Left lung (tissue), 10 donors: ENCODE results near the gene BCAS3. TPM values are rescaled to one million over a fixed set of nuclear protein-coding genes. Genes with fewer than 3 reads are reported as not detected.

Experiments used
- ATAC-seq: fragments of 200-7000 bp; cut with Tn5 transposase; one replicate; pipeline ENCODE4 v1.9.1; 2020; ENCODE audit warnings: moderate library complexity
- DNase-seq, 4 donors: peaks; one replicate each; pipeline ENCODE4 v3.0.0-alpha.2; 2013 to 2020
- H3K27ac ChIP-seq, 2 donors: fragments of 200-600 bp; sonication (generic) in 1 of 2; one replicate each; pipeline versions ENCODE4 v1.5.0 to v1.8.0; 2020 to 2021
- H3K27me3 ChIP-seq, 2 donors: fragments of 200-600 bp; sonication (generic) in 1 of 2; one replicate each; pipeline versions ENCODE4 v1.5.0 to v1.8.0; 2020 to 2021
- H3K36me3 ChIP-seq, 2 donors: fragments of 200-600 bp; sonication (generic) in 1 of 2; one replicate each; pipeline versions ENCODE4 v1.5.0 to v1.8.0; 2020 to 2021
- H3K4me1 ChIP-seq, 2 donors: fragments of 200-600 bp; one replicate each; pipeline ENCODE4 v1.8.0; 2021
- H3K4me3 ChIP-seq, 2 donors: fragments of 200-600 bp; sonication (generic) in 1 of 2; one replicate each; pipeline versions ENCODE4 v1.5.0 to v1.8.0; 2020 to 2021; ENCODE audit warnings: mild to moderate bottlenecking in 1 of 2
- H3K9me3 ChIP-seq, 2 donors: fragments of 200-600 bp; sonication (generic) in 1 of 2; one replicate each; pipeline versions ENCODE4 v1.5.0 to v1.8.0; 2020 to 2021
- intact Hi-C, 2 donors: fragments of 100-400 bp; cut with DNase I; formaldehyde crosslinking; loops; one replicate each; pipeline versions ENCODE4 v1.11.2 to v1.14.2; 2022
- polyA plus RNA-seq, 6 donors: library from polyadenylated mRNA; unstranded; fragments of 120-200 nt; gene quantifications; one replicate each; pipeline ENCODE4 v1.2.1, GENCODE V29; 2013; ENCODE audit not compliant: insufficient read length in 6 of 6
- total RNA-seq, 2 donors: library from RNA; stranded (reverse); fragmentation: NEBNext Ultra II Directional; extraction: Animal tissue kit (Norgen Biotek cat#: 25700); gene quantifications; one replicate each; pipeline ENCODE4 v1.2.1, GENCODE V29; 2021
- TF ChIP-seq, protein P1 (sequence below), 2 donors: fragments of 200-600 bp; sonication (generic) in 1 of 2; IDR thresholded peaks; one replicate each; pipeline versions ENCODE4 v1.5.0 to v1.8.0; 2021; ENCODE audit warnings: antibody characterized with exemption in 2 of 2
- donor health status: DM: no; HTN: yes; CAD: no.
- donor health status: DM: no; HTN: no; CAD: no.

Gene BCAS3
- total and polyA plus RNA-seq, 8 donors: 21.2 to 29.6 (median 28.0) TPM

DNA sequence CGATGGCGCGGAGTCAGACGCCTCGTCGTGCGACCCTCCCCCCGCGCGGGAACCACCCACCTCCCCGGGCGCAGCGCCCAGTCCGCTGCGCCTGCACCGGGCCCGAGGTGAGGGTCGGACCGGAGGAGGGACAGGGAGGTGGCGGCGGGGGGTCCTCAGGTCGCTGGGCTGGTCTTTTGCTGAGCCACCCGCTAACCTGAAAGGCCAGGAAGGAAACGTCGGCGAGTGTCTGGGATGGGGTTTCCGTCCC is 726.9 kb downstream of the BCAS3 start:
- peaks cover 5 to 54% of the 10 kb centered on the region in 2 donors for H3K4me1 ChIP-seq
- H3K27ac ChIP-seq: peak overlapping the region; percentile 77 to 90
- peaks cover 56 to 100% of the 10 kb centered on the region in 2 donors for H3K27me3 ChIP-seq
- TF ChIP-seq, protein P1, sequence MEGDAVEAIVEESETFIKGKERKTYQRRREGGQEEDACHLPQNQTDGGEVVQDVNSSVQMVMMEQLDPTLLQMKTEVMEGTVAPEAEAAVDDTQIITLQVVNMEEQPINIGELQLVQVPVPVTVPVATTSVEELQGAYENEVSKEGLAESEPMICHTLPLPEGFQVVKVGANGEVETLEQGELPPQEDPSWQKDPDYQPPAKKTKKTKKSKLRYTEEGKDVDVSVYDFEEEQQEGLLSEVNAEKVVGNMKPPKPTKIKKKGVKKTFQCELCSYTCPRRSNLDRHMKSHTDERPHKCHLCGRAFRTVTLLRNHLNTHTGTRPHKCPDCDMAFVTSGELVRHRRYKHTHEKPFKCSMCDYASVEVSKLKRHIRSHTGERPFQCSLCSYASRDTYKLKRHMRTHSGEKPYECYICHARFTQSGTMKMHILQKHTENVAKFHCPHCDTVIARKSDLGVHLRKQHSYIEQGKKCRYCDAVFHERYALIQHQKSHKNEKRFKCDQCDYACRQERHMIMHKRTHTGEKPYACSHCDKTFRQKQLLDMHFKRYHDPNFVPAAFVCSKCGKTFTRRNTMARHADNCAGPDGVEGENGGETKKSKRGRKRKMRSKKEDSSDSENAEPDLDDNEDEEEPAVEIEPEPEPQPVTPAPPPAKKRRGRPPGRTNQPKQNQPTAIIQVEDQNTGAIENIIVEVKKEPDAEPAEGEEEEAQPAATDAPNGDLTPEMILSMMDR (IDR thresholded peaks at IDR 0.05): no peak
- ATAC-seq (no peak), DNase-seq (no peak)
- no peaks in the 10 kb centered on the region for H3K9me3 ChIP-seq
- H3K36me3 ChIP-seq: peaks cover 0 to 27% of the 10 kb centered on the region in 2 donors
- intact Hi-C loops: no loop called here
- peak overlapping the region; percentile 51 to 53 for H3K4me3 ChIP-seq

DNA sequence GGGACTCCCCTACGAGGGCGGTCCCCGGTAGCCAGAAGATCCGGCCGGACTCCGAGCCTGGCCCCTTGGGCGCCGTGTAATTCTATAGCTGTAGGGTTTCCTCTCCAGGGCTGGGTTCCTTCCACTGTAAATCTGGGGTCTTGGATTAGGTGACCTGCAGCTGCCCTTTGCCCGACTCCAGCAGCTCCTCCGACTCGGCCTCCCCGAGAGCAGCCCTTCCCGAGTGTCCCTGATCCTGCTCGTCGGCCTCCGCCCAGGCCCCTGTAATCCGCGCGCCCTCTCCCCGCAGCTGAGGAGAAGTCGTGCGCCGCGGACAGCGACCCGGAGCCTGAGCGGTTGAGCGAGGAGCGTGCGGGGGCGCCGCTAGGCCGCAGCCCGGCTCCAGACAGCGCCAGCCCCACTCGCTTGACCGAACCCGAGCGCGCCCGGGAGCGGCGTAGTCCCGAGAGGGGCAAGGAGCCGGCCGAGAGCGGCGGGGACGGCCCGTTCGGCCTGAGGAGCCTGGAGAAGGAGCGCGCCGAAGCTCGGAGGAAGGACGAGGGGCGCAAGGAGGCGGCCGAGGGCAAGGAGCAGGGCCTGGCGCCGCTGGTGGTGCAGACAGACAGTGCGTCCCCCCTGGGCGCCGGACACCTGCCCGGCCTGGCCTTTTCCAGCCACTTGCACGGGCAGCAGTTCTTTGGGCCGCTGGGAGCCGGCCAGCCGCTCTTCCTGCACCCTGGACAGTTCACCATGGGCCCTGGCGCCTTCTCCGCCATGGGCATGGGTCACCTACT is 727.4 kb downstream of the BCAS3 start:
- Histone ChIP-seq H3K27me3 (peaks cover 59 to 100% of the 10 kb centered on the region in 2 donors), H3K36me3 (peaks cover 0 to 27% of the 10 kb centered on the region in 2 donors), H3K27ac (peak overlapping the region; percentile 77 to 90), H3K4me1 (peaks cover 6 to 57% of the 10 kb centered on the region in 2 donors), H3K9me3 (no peaks in the 10 kb centered on the region), H3K4me3 (peak overlapping the region; percentile 51 to 53)
- TF ChIP-seq, protein P1 (IDR thresholded peaks at IDR 0.05): no peak
- ATAC-seq (no peak), DNase-seq (peak in 2 of 4 donors; percentile 25 to 75)
- intact Hi-C loops: no loop called here

DNA sequence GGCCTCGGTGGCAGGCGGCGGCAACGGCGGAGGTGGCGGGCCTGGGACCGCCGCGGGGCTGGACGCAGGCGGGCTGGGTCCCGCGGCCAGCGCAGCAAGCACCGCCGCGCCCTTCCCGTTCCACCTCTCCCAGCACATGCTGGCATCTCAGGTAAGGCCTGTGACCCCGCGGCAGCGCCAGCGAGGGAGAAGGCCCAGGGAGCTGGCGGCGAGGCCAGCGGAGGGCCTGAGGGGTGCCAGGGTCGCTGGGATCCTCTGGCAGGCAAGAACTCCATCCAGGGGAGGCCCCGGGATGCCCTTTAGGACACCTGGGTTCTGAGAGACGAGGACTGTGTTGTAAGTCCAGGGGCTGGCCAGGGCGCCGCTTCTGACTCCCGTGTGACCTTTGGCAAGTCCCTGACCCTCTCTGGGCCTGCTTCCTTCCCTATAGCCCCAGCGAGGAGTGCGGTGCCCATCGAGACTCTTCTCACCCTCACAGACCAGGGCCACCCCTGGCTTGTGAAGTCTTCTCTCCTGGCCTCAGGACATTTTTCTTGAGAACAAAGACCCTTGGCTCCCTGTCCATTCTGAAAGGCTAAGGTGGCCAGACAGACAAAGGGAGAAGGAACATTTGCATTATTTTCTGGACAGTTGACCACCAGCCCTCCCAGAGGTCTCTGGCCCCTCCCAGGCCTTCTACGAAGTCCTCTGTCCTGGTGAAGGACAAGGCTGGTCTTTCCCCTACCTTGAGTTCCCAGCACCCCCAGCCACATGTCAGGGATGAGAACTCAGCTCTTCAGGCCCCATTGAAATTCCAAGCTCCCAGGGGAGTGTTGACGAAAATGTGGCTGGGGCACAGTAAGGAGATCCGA is 728.3 kb downstream of the BCAS3 start:
- TF ChIP-seq, protein P1 (IDR thresholded peaks at IDR 0.05): no peak
- peaks cover 11 to 57% of the 10 kb centered on the region in 2 donors for H3K4me1 ChIP-seq
- no peaks in the 10 kb centered on the region for H3K9me3 ChIP-seq
- H3K36me3 ChIP-seq: peaks cover 0 to 27% of the 10 kb centered on the region in 2 donors
- peak in 1 of 4 donors; percentile 30 for DNase-seq
- H3K27me3 ChIP-seq: peaks cover 59 to 100% of the 10 kb centered on the region in 2 donors
- H3K4me3 ChIP-seq: peak overlapping the region; percentile 51 to 53
- H3K27ac ChIP-seq: peak overlapping the region; percentile 77 to 90
- ATAC-seq: no peak
- intact Hi-C loops: no loop called here

DNA sequence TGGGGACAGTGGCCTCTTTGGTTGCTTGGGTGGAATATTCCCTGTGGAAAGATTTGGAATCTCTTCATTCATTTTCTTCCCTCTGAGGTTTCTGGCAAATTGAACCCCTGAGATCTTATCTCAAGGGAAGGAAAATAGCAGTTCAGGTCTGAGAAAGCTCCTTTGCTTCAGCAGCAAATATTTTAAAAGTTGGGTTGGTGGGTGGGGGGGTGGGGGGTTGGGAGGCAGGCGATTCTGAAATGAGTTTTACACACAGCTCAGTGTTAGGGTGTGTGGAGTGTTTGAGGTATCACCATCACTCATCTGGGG is 728.8 kb downstream of the BCAS3 start:
- TF ChIP-seq, protein P1 (IDR thresholded peaks at IDR 0.05): no peak
- Histone ChIP-seq H3K27me3 (peaks cover 53 to 100% of the 10 kb centered on the region in 2 donors), H3K27ac (peak overlapping the region; percentile 77 to 90), H3K36me3 (peaks cover 0 to 27% of the 10 kb centered on the region in 2 donors), H3K4me3 (peak overlapping the region; percentile 5 to 53), H3K9me3 (no peaks in the 10 kb centered on the region), H3K4me1 (peaks cover 11 to 62% of the 10 kb centered on the region in 2 donors)
- ATAC-seq: no peak
- no peak for DNase-seq
- intact Hi-C loops: no loop called here
